K562 (cell line): Measurements from ENCODE around the gene SPI1. TPM values are rescaled to one million over a fixed set of nuclear protein-coding genes. Genes with fewer than 3 reads are reported as not detected.

Source experiments
- ATF7 ChIP-seq: fragments of 450-650 bp; IDR thresholded peaks from 2 replicates; pipeline ENCODE4 v1.7.1; 2014; ENCODE audit warnings: mild to moderate bottlenecking, moderate library complexity
- E2F5 ChIP-seq: sonication (generic); formaldehyde crosslinking; IDR thresholded peaks from 2 replicates; pipeline ENCODE4 v1.8.0; 2022; ENCODE audit warnings: mild to moderate bottlenecking, missing genetic modification reagents
- FOXK1 ChIP-seq: sonication (generic); formaldehyde crosslinking; IDR thresholded peaks from 2 replicates; pipeline ENCODE4 v1.8.0; 2022; ENCODE audit warnings: missing genetic modification reagents, mild to moderate bottlenecking, borderline replicate concordance
- HMGXB4 ChIP-seq: sonication (generic); formaldehyde crosslinking; IDR thresholded peaks from 2 replicates; pipeline ENCODE4 v1.8.1; 2023; ENCODE audit warnings: mild to moderate bottlenecking, missing genetic modification reagents
- HSF4 ChIP-seq: fragments of 250-450 bp; sonication (Bioruptor Pico); IDR thresholded peaks from 2 replicates; pipeline ENCODE4 v2.1.2; 2022; ENCODE audit warnings: mild to moderate bottlenecking, moderate library complexity, borderline replicate concordance
- KHSRP ChIP-seq: fragments of 450-650 bp; IDR thresholded peaks from 2 replicates; pipeline ENCODE4 v1.6.1; 2017
- LCOR ChIP-seq: sonication (generic); formaldehyde crosslinking; IDR thresholded peaks from 2 replicates; pipeline ENCODE4 v1.8.0; 2022; ENCODE audit warnings: mild to moderate bottlenecking, missing genetic modification reagents
- NCOA1 ChIP-seq: fragments of 450-650 bp; IDR thresholded peaks from 2 replicates; pipeline ENCODE4 v1.6.1; 2016; ENCODE audit warnings: low read depth
- TARDBP ChIP-seq: fragments of 450-650 bp; IDR thresholded peaks from 2 replicates; pipeline ENCODE4 v1.6.1; 2016
- YY1 ChIP-seq, 3 experiments: IDR thresholded peaks; 2 replicates each; pipeline ENCODE4 v1.6.1; 2011; ENCODE audit warnings: low read length in 2 of 3, mild to moderate bottlenecking in 2 of 3, moderate library complexity in 2 of 3, borderline replicate concordance in 1 of 3, control low read depth in 1 of 3, low read depth in 1 of 3; ENCODE audit not compliant: insufficient read depth in 3 of 3, insufficient replicate concordance in 2 of 3, control insufficient read depth in 1 of 3, insufficient read length in 1 of 3; ENCODE audit errors: extremely low read depth in 1 of 3
- polyA plus RNA-seq, 8 experiments: library from polyadenylated mRNA; depleted of rRNA in 4 of 8; stranded (reverse) in 5 of 8; unstranded in 3 of 8; fragments of >200 nt; fragmentation: Nextera tagmentation in 2 of 8; fragmentation: Illumina TruSeq in 1 of 8; extraction: Ambion mirVana in 2 of 8; extraction: Trizol in 1 of 8; gene quantifications; 2 replicates each; pipeline versions ENCODE4 v1.2.1 to v1.2.3, GENCODE V29; 2011 to 2014; ENCODE audit warnings: inconsistent platforms in 1 of 8, missing spikeins in 1 of 8
- total RNA-seq, 7 experiments: library from RNA; depleted of rRNA in 6 of 7; stranded (reverse); fragments of >200 nt in 6 of 7; fragmentation: Illumina TruSeq in 2 of 7; extraction: Trizol in 2 of 7; gene quantifications; 2 replicates each; pipeline versions ENCODE4 v1.2.1 to v1.2.3, GENCODE V29; 2011 to 2021; ENCODE audit warnings: low replicate concordance in 1 of 7

SPI1 gene
- total and polyA plus RNA-seq, 9 of the 15 experiments (the other 6 are each of a cell fraction or from before 2014, with no cell fraction given): 0.10 to 33.7 (median 10.3) TPM

GRCh38 chr11:47407746-47408590 lies 29.6 kb upstream of the SPI1 start, which contains the start of gene SLC39A13 (continued):
- TF ChIP-seq HMGXB4 (CRISPR knock-in tag) (0 out of 2 replicates have a peak, but pooled peaks have one; percentile 60), ATF7 (peak; percentile 92), YY1 (IDR thresholded peaks at IDR 0.05; ENCODE audit: borderline replicate concordance in 1 of 3, control insufficient read depth in 1 of 3, extremely low read depth in 1 of 3, insufficient read depth in 3 of 3, insufficient read length in 1 of 3, insufficient replicate concordance in 2 of 3, low read depth in 1 of 3, low read length in 2 of 3) (peak in 1 of 3 experiments; percentile 73), TARDBP (peak; percentile 94), FOXK1 (CRISPR knock-in tag) (no peak), E2F5 (CRISPR knock-in tag) (0 out of 2 replicates have a peak, but pooled peaks have one; percentile 55), HSF4 (CRISPR knock-in tag) (no peak), KHSRP (no peak), NCOA1 (peak; percentile 92), LCOR (CRISPR knock-in tag) (peak; percentile 83)
